OCI-LY7 (cell line): Measurements from ENCODE around the gene MIGA1. TPM values are rescaled to one million over a fixed set of nuclear protein-coding genes. Genes with fewer than 3 reads are reported as not detected.

Experiments used
- BruUV-seq: library from RNA; stranded (reverse); fragments of 400-500 nt; replicated peaks from 2 replicates; lab custom pipeline; 2021; lab: Mats Ljungman, UMichigan
- CTCF ChIA-PET: fragments of 300-600 bp; sonication (Branson Sonifier 250); formaldehyde crosslinking; loops from one replicate; lab custom pipeline; 2022; ENCODE audit warnings: antibody characterized with exemption; ENCODE audit not compliant: unreplicated experiment; lab: Charles Lee
- POLR2A ChIA-PET: fragments of 300-600 bp; sonication (Branson Sonifier 250); formaldehyde crosslinking; loops from one replicate; lab custom pipeline; 2022; ENCODE audit warnings: antibody characterized with exemption; lab: Charles Lee
- DNase-seq: peaks from one replicate; pipeline ENCODE4 v3.0.0-alpha.2; 2015; ENCODE audit warnings: low spot score
- H2AFZ ChIP-seq: fragments of 200-600 bp; sonication (generic), shearing (Covaris generic); 2 replicates; pipeline ENCODE4 v1.6.1; 2014; ENCODE audit warnings: mild to moderate bottlenecking, antibody characterized with exemption, low read length, moderate library complexity
- H3K27ac ChIP-seq: fragments of 200-600 bp; sonication (generic); 2 replicates; pipeline ENCODE4 v1.5.1; 2014; ENCODE audit warnings: mixed run types, low read depth, mild to moderate bottlenecking, moderate library complexity, low read length, inconsistent platforms; ENCODE audit not compliant: poor library complexity, severe bottlenecking
- H3K36me3 ChIP-seq: fragments of 200-600 bp; sonication (generic); 2 replicates; pipeline ENCODE4 v1.6.1; 2014; ENCODE audit warnings: mild to moderate bottlenecking, antibody characterized with exemption, low read length, moderate library complexity, mixed read lengths; ENCODE audit not compliant: insufficient read depth
- H3K4me1 ChIP-seq: fragments of 200-600 bp; sonication (generic); 2 replicates; pipeline ENCODE4 v1.5.1; 2014; ENCODE audit warnings: mild to moderate bottlenecking, low read length; ENCODE audit not compliant: insufficient read depth, poor library complexity, severe bottlenecking
- H3K4me2 ChIP-seq: fragments of 200-600 bp; sonication (generic); 2 replicates; pipeline ENCODE4 v1.6.1; 2014; ENCODE audit warnings: mild to moderate bottlenecking, low read length
- H3K4me3 ChIP-seq: fragments of 200-600 bp; sonication (generic); 2 replicates; pipeline ENCODE4 v1.5.1; 2014; ENCODE audit warnings: mild to moderate bottlenecking, low read depth, low read length; ENCODE audit not compliant: poor library complexity, severe bottlenecking
- H3K79me2 ChIP-seq: fragments of 200-600 bp; sonication (generic); 2 replicates; pipeline ENCODE4 v1.6.1; 2016; ENCODE audit warnings: low read depth, mild to moderate bottlenecking, low read length, moderate library complexity, mixed read lengths; ENCODE audit not compliant: insufficient read depth
- H3K9me2 ChIP-seq: fragments of 200-600 bp; sonication (generic); 2 replicates; pipeline ENCODE4 v1.6.1; 2016; ENCODE audit warnings: mild to moderate bottlenecking, low read length, mixed read lengths; ENCODE audit not compliant: insufficient read depth
- H3K9me3 ChIP-seq: fragments of 200-600 bp; sonication (generic); 2 replicates; pipeline ENCODE4 v1.6.1; 2014; ENCODE audit warnings: mild to moderate bottlenecking, mixed run types, low read length, mixed read lengths
- H4K20me1 ChIP-seq: fragments of 200-600 bp; sonication (generic); 2 replicates; pipeline ENCODE4 v1.6.1; 2014; ENCODE audit warnings: mild to moderate bottlenecking, antibody characterized with exemption, low read length, moderate library complexity, mixed read lengths; ENCODE audit not compliant: insufficient read depth
- EZH2phosphoT487 ChIP-seq: fragments of 200-600 bp; sonication (generic); IDR thresholded peaks from 2 replicates; pipeline ENCODE4 v1.6.1; 2018; ENCODE audit warnings: low read depth, borderline replicate concordance, mild to moderate bottlenecking, mixed run types, antibody characterized with exemption, low read length, moderate library complexity, mixed read lengths
- intact Hi-C: fragments of 100-400 bp; cut with micrococcal nuclease; formaldehyde crosslinking; loops from one replicate; pipeline ENCODE4 v1.10.0; 2022; ENCODE audit not compliant: unreplicated experiment
- total RNA-seq, 2 experiments: library from RNA; depleted of rRNA in 1 of 2; stranded (reverse); fragments of >200 nt in 1 of 2; shearing (Covaris generic) in 1 of 2; gene quantifications; 2 replicates each; pipeline ENCODE4 v1.2.3, GENCODE V29; 2014 to 2022
- TF ChIP-seq, protein P1 (sequence below): fragments of 200-600 bp; sonication (generic); conservative IDR thresholded peaks from 2 replicates; pipeline ENCODE4 v1.5.1; 2014; ENCODE audit warnings: mild to moderate bottlenecking, antibody characterized with exemption, low read length, moderate library complexity, mixed read lengths

MIGA1 gene
- total RNA-seq, 2 experiments from 2014 or later, result 5.1 to 8.4 TPM

DNA sequence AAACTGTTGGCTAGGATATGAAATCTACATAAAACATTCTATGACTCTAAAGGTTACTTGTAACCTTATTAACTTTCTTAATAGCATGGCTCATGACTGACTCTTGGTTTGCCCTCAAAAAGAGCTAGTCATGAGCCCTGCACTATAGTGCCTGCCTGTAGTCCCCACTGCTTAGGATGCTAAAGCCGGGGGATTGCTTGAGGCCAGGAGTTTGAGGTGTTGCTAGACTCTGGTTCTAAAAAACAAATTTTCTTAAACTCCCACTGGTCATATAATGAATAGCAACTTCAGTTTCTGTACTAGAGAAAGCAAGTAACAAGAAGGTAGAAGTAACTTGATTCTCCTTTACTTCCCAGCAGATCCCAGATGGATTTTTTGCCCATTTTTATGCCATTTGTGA is 93.2 kb downstream of the MIGA1 start:
- TF ChIP-seq, protein P1, sequence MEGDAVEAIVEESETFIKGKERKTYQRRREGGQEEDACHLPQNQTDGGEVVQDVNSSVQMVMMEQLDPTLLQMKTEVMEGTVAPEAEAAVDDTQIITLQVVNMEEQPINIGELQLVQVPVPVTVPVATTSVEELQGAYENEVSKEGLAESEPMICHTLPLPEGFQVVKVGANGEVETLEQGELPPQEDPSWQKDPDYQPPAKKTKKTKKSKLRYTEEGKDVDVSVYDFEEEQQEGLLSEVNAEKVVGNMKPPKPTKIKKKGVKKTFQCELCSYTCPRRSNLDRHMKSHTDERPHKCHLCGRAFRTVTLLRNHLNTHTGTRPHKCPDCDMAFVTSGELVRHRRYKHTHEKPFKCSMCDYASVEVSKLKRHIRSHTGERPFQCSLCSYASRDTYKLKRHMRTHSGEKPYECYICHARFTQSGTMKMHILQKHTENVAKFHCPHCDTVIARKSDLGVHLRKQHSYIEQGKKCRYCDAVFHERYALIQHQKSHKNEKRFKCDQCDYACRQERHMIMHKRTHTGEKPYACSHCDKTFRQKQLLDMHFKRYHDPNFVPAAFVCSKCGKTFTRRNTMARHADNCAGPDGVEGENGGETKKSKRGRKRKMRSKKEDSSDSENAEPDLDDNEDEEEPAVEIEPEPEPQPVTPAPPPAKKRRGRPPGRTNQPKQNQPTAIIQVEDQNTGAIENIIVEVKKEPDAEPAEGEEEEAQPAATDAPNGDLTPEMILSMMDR, result no peak
- TF ChIP-seq EZH2phosphoT487, result no peak
- no peaks in the 10 kb centered on the region for H4K20me1 ChIP-seq
- no peak overlapping the region for H3K27ac ChIP-seq
- CTCF ChIA-PET, result no interaction called here
- peaks cover 10% of the 10 kb centered on the region for H3K36me3 ChIP-seq
- no peak overlapping the region for H3K4me2 ChIP-seq
- H3K4me3 ChIP-seq, result no peak overlapping the region
- intact Hi-C loops, result no loop called here
- no peaks in the 10 kb centered on the region for H3K9me2 ChIP-seq
- no peaks in the 10 kb centered on the region for H3K79me2 ChIP-seq
- H2AFZ ChIP-seq, result no peak overlapping the region
- no TSS peak for BruUV-seq
- no peaks in the 10 kb centered on the region for H3K4me1 ChIP-seq
- H3K9me3 ChIP-seq, result no peaks in the 10 kb centered on the region
- POLR2A ChIA-PET, result interaction anchor here (1.2 kb wide), 1 partner anchor 157 kb away, joined by 3 read pairs; no protein-coding TSS in a partner anchor
- no peak for DNase-seq

DNA sequence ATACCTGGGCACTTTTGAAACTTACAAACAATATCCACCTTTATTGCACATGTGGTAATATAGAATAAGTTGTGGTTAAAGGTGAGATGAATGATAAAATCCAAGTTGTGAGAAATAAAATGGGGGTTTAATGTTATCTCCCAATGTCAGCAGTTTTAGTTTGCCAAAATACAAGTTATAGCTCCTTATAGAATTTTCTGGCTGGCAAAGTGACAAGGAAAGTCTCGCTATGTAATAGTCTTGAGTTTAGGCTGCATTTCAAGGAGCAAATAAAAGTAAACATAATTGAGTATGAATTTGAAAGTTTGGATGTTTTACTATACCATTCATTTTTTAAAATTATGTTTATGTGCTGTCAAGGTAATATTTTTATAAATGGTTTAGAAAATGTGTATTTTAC is 94.0 kb downstream of the MIGA1 start:
- no peak for DNase-seq
- CTCF ChIA-PET, result no interaction called here
- intact Hi-C loops, result no loop called here
- no peaks in the 10 kb centered on the region for H3K9me3 ChIP-seq
- BruUV-seq, result no TSS peak
- H3K4me3 ChIP-seq, result no peak overlapping the region
- H3K4me2 ChIP-seq, result no peak overlapping the region
- TF ChIP-seq EZH2phosphoT487, result no peak
- TF ChIP-seq, protein P1, result no peak
- H3K36me3 ChIP-seq, result peaks cover 7% of the 10 kb centered on the region; the same call in 1 of the 2 replicates
- H3K27ac ChIP-seq, result no peak overlapping the region
- H3K79me2 ChIP-seq, result no peaks in the 10 kb centered on the region
- POLR2A ChIA-PET, result interaction anchor here (0.7 to 1.2 kb wide), 2 partner anchors 75 to 156 kb away, joined by 3 read pairs; no protein-coding TSS in a partner anchor
- H3K4me1 ChIP-seq, result no peaks in the 10 kb centered on the region
- H2AFZ ChIP-seq, result no peak overlapping the region
- H4K20me1 ChIP-seq, result no peaks in the 10 kb centered on the region
- no peaks in the 10 kb centered on the region for H3K9me2 ChIP-seq

DNA sequence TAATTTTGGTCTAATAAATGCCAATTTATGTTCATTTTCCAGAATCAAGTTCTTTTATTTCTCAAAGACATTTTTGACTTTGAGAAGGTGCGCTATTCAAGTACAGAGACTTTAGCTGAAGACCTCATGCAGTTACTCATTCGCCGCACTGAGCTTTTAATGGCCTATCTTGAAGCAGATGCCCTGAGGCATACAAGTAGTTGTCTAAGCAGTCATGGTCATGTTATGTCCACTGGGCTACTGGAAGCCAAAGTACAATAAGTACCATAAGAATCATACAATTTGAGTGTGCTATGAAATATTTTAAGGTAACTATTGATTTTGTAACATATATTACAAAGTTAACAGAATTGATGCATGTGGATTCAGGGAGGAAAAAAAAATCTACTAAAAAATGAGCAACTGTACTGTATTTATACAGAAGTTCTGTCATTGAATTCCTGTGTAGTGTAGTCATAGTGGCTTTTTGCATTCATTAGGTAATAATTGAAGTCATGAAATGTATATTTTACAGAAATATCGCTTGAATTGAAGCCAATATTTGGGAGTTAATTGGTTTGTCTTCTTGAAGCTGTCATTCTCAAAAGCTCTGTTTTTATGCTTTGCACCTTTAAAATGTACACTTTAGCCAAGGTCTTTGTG is 95.5 kb downstream of the MIGA1 start:
- no peaks in the 10 kb centered on the region for H3K9me2 ChIP-seq
- TF ChIP-seq, protein P1, result no peak
- TF ChIP-seq EZH2phosphoT487, result no peak
- CTCF ChIA-PET, result no interaction called here
- H3K4me1 ChIP-seq, result no peaks in the 10 kb centered on the region
- POLR2A ChIA-PET, result interaction anchor here (0.6 to 0.7 kb wide), 2 partner anchors 53 to 143 kb away, joined by 3 read pairs; no protein-coding TSS in a partner anchor
- peaks cover 7% of the 10 kb centered on the region; the same call in 1 of the 2 replicates for H3K36me3 ChIP-seq
- no peak for DNase-seq
- no peak overlapping the region for H3K4me3 ChIP-seq
- H3K4me2 ChIP-seq, result no peak overlapping the region
- intact Hi-C loops, result no loop called here
- H4K20me1 ChIP-seq, result no peaks in the 10 kb centered on the region
- H3K79me2 ChIP-seq, result no peaks in the 10 kb centered on the region
- BruUV-seq, result no TSS peak
- H2AFZ ChIP-seq, result no peak overlapping the region
- no peak overlapping the region for H3K27ac ChIP-seq
- H3K9me3 ChIP-seq, result no peaks in the 10 kb centered on the region
